Measurements from ENCODE around the gene TMEM205. TPM values are rescaled to one million over a fixed set of nuclear protein-coding genes. Genes with fewer than 3 reads are reported as not detected.

The TMEM205 gene
- total and polyA plus RNA-seq, 2 of the 8 experiments (the other 6 are each of a cell fraction or from before 2014, with no cell fraction given), result 73.5 to 423 TPM

DNA sequence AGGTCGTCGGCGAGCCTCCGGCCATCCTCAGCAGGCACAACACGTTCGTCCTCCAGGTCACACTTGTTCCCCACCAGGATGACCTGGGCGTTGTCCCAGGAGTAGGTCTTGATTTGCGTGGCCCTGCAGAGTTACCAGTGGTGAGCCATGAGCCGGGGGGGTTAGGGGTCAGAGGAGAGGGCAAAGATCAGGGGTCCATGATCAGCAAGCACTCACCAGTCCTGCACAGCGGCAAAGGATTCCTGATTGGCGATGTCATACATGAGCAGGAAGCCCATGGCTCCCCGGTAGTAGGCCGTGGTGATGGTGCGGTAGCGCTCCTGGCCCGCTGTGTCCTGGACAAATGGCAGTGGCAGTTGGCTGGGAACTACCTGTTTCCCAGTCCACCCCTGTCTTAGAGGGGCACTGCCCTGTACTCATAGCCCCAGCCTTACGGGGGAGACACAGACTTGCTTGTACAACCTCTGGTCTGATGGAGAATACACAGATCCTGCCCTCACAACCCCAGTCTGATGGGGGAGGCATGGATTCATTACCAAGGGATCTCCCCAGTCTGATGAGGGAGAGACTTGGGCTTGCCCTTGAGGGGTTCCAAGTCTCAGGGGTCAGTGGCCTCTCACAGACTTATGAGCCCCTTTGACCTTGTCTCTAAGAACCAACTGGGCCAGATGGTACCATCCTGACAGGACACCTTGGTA, 10.5 kb downstream of the TMEM205 start:
- Histone ChIP-seq H2BK5ac (ENCODE audit: low read depth, low read length) (no peak overlapping the region), H3K4me3 (ENCODE audit: extremely low read depth in 1 of 4, insufficient read depth in 2 of 4, low read depth in 3 of 4, low read length in 4 of 4) (no peak overlapping the region), H3K4me1 (replicated peaks in 1 of 4; ENCODE audit: control insufficient read depth in 3 of 4, insufficient read depth in 4 of 4, low read length in 3 of 4) (peaks cover 0 to 4% (median 1%) of the 10 kb centered on the region in 4 experiments; a peak in 4 of 7 replicates), H4K91ac (replicated peaks; ENCODE audit: insufficient read length, low read length) (no peak overlapping the region), H2BK20ac (ENCODE audit: low read length) (no peak overlapping the region), H2AK5ac (ENCODE audit: low read depth, low read length) (no peak overlapping the region), H3K4ac (replicated peaks; ENCODE audit: insufficient read length, low read depth, low read length) (no peak overlapping the region), H4K8ac (ENCODE audit: extremely low read depth, insufficient read depth, low read length) (no peak overlapping the region), H2BK12ac (ENCODE audit: low read depth, low read length) (no peak overlapping the region), H3K27ac (ENCODE audit: low read depth, low read length) (no peak overlapping the region), H3K27me3 (replicated peaks in 1 of 4; ENCODE audit: control insufficient read depth in 3 of 4, extremely low read depth in 1 of 4, insufficient read depth in 3 of 4, low read length in 3 of 4) (no peaks in the 10 kb centered on the region; a peak in 2 of 7 replicates), H2AFZ (ENCODE audit: low read length) (no peak overlapping the region), H3K79me1 (ENCODE audit: low read depth, low read length) (no peaks in the 10 kb centered on the region), H3K14ac (ENCODE audit: insufficient read length) (no peak overlapping the region), H3K79me2 (ENCODE audit: control insufficient read depth in 1 of 2, insufficient read depth in 2 of 2, low read length in 2 of 2) (no peaks in the 10 kb centered on the region), H3K23me2 (ENCODE audit: low read depth, low read length) (peaks cover 11% of the 10 kb centered on the region; the same call in 1 of the 2 replicates), H3K4me2 (ENCODE audit: insufficient read depth in 1 of 2, low read depth in 2 of 2, low read length in 2 of 2) (no peak overlapping the region), H3K9me3 (ENCODE audit: insufficient read depth in 2 of 2, low read depth in 1 of 2, low read length in 1 of 2) (no peaks in the 10 kb centered on the region), H2BK120ac (replicated peaks; ENCODE audit: low read depth, low read length) (no peak overlapping the region), H3K23ac (ENCODE audit: insufficient read length) (no peak overlapping the region), H3K18ac (ENCODE audit: extremely low read depth, low read length) (no peak overlapping the region), H3K56ac (replicated peaks; ENCODE audit: insufficient read length, low read depth, low read length) (no peak overlapping the region), H3K36me3 (ENCODE audit: control insufficient read depth in 2 of 4, insufficient read depth in 4 of 4, low read length in 3 of 4) (peaks cover 0 to 9% (median 2%) of the 10 kb centered on the region in 4 experiments; a peak in 3 of 8 replicates), H4K5ac (ENCODE audit: insufficient read length, low read depth, low read length) (no peak overlapping the region), H4K20me1 (replicated peaks in 1 of 2; ENCODE audit: control insufficient read depth in 1 of 2, insufficient read depth in 2 of 2, low read length in 2 of 2) (peaks cover 2 to 5% of the 10 kb centered on the region in 2 experiments), H3K9ac (replicated peaks in 1 of 4; ENCODE audit: extremely low read depth in 1 of 4, low read depth in 3 of 4, low read length in 3 of 4) (no peak overlapping the region), H2BK15ac (ENCODE audit: low read length) (no peak overlapping the region)
- ChIA-PET CTCF (ENCODE audit: partially characterized antibody) (interaction anchor here (1.0 kb wide), 1 partner anchor 28 kb away, joined by 3 read pairs; no protein-coding TSS in a partner anchor), POLR2A (ENCODE audit: partially characterized antibody) (no interaction called here)
- WGBS, 2 experiments (ENCODE audit: extremely low coverage in 1 of 2, insufficient coverage in 1 of 2, insufficient read length in 1 of 2, insufficient replicate concordance in 2 of 2, low coverage in 1 of 2, low lambda C conversion rate in 2 of 2, missing lambda C conversion rate in 1 of 2), result 95% methylated on average over 17 of the region's 17 CpGs; no CpG with 5 or more reads in 1 of the 2 experiments
- FAIRE-seq (no peak), DNase-seq (ENCODE audit: low read depth in 1 of 2, low spot score in 2 of 2) (no peak)
- no peak for TF ChIP-seq EGR1 (IDR thresholded peaks at IDR 0.05; ENCODE audit: borderline replicate concordance, low read depth, low read length)
- TF ChIP-seq RXRA (IDR thresholded peaks at IDR 0.05; ENCODE audit: insufficient read depth, low read depth, low read length), result no peak
